Right cardiac atrium (tissue), 5 donors: Measurements from ENCODE around the gene HECTD3. TPM values are rescaled to one million over a fixed set of nuclear protein-coding genes. Genes with fewer than 3 reads are reported as not detected.

Experiments used
- ATAC-seq, 2 donors: fragments of 200-7000 bp; cut with Tn5 transposase; one replicate each; pipeline versions ENCODE4 v1.8.0 to v1.9.1; 2020; ENCODE audit warnings: moderate library complexity in 2 of 2, mild to moderate bottlenecking in 1 of 2
- DNase-seq, 3 donors: peaks; one replicate each; pipeline ENCODE4 v3.0.0-alpha.2; 2020
- H3K27ac ChIP-seq: one replicate; pipeline ENCODE4 v1.5.1; 2013; ENCODE audit warnings: mild to moderate bottlenecking, low read length, control low read depth, moderate library complexity
- H3K27me3 ChIP-seq: one replicate; pipeline ENCODE4 v1.6.1; 2013; ENCODE audit not compliant: control insufficient read depth, insufficient read depth
- H3K4me1 ChIP-seq: one replicate; pipeline ENCODE4 v1.6.1; 2013; ENCODE audit warnings: low read length; ENCODE audit not compliant: control insufficient read depth, insufficient read depth
- H3K4me3 ChIP-seq: one replicate; pipeline ENCODE4 v1.5.1; 2013; ENCODE audit warnings: low read length, control low read depth
- H3K9me3 ChIP-seq: one replicate; pipeline ENCODE4 v1.6.1; 2013; ENCODE audit warnings: low read length; ENCODE audit not compliant: control insufficient read depth
- WGBS: extraction: QIAGEN DNeasy Blood & Tissue Kit; methylation state at CpG from one replicate; pipeline ENCODE4 v1.1.7; 2013; 5-methylcytosine and 5-hydroxymethylcytosine counted together
- intact Hi-C, 4 donors: fragments of 100-400 bp; cut with DNase I; formaldehyde crosslinking; loops; one replicate each; pipeline versions ENCODE4 v1.11.0 to v1.14.0; 2022 to 2023
- long read RNA-seq, 4 donors: library from polyadenylated mRNA; unstranded; transcript quantifications; one replicate each; pipeline ENCODE4 v2.0.0, GENCODE V29; 2020 to 2021
- polyA plus RNA-seq: library from polyadenylated mRNA; stranded (reverse); fragments of 200-250 nt; gene quantifications from one replicate; pipeline ENCODE4 v1.2.3, GENCODE V29; 2013
- total RNA-seq, 4 donors: library from RNA; stranded (reverse); fragmentation: NEBNext Ultra II Directional; extraction: Animal tissue kit (Norgen Biotek cat#: 25700); gene quantifications; one replicate each; pipeline ENCODE4 v1.2.1, GENCODE V29; 2021
- donor health status: healthy with polysubstance abuse.
- donor health status: DM: no; HTN: yes; CAD: no.
- donor health status: DM: no; HTN: no; CAD: no.
- donor health status: DM: no; HTN: yes; CAD: no; lungs with severe emphysema.
- donor health status: DM: yes; HTN: yes; CAD: no.

The HECTD3 gene
- total RNA-seq (10 to 100 TPM; 16.5 to 22.3 (median 19.4) TPM), polyA plus RNA-seq (18.5 TPM)
- long read RNA-seq, donor 1, transcript HECTD3-202 (21 exons, 3,610 nt) = major isoform, 21 of 33 reads
- long read RNA-seq, donor 1, partial matches to known transcripts = 9 of 33 reads
- long read RNA-seq, donor 1, other reads (novel, unspliced or antisense) = 2 of 33 reads
- long read RNA-seq, donor 2, transcript HECTD3-202 (21 exons, 3,610 nt) = major isoform, 25 of 38 reads
- long read RNA-seq, donor 2, partial matches to known transcripts = 9 of 38 reads
- long read RNA-seq, donor 2, other reads (novel, unspliced or antisense) = 4 of 38 reads
- long read RNA-seq, donor 3, transcript HECTD3-202 (21 exons, 3,610 nt) = major isoform, 23 of 40 reads
- long read RNA-seq, donor 3, partial matches to known transcripts = 6 of 40 reads
- long read RNA-seq, donor 3, other reads (novel, unspliced or antisense) = 10 of 40 reads
- long read RNA-seq, donor 4, transcript HECTD3-202 (21 exons, 3,610 nt) = major isoform, 17 of 31 reads
- long read RNA-seq, donor 4, partial matches to known transcripts = 9 of 31 reads
- long read RNA-seq, donor 4, other reads (novel, unspliced or antisense) = 5 of 31 reads

- under 1% methylated on average over 62 of the region's 62 CpGs for WGBS
- Histone ChIP-seq H3K4me3 (peak within 1 kb of the TSS; percentile 78), H3K9me3 (no peaks in the 10 kb centered on the region), H3K27me3 (no peaks in the 10 kb centered on the region), H3K27ac (peak within 1 kb of the TSS; percentile 91), H3K4me1 (peaks cover 9% of the 10 kb centered on the region)
- peak; percentile 86 to 94 (median 92) for DNase-seq
- intact Hi-C loops = loop anchor here in 3 of 4 donors (5.0 kb wide), 2 partner anchors 291 to 481 kb away; partner anchors contain the start of gene TESK2 (in 2 of the 3)
- ATAC-seq = peak; percentile 91 to 92
Measured at GRCh38 chr1:45010855-45011811, at the start of gene HECTD3. Gene HECTD3 (minus strand): TSS chr1:45011324. CDS start chr1:45011257, 67 bp downstream.

GRCh38 chr1:45059829-45060228 lies 48.7 kb upstream of the HECTD3 start:
- ATAC-seq (no peak), DNase-seq (no peak)
- H3K27me3 ChIP-seq = no peaks in the 10 kb centered on the region
- H3K9me3 ChIP-seq = no peaks in the 10 kb centered on the region
- no peaks in the 10 kb centered on the region for H3K4me1 ChIP-seq
- H3K27ac ChIP-seq = no peak overlapping the region
- intact Hi-C loops = no loop called here
- no peak overlapping the region for H3K4me3 ChIP-seq
- 89% methylated on average over 2 of the region's 2 CpGs for WGBS

GRCh38 chr1:45057542-45057941 lies 46.4 kb upstream of the HECTD3 start:
- H3K27me3 ChIP-seq = no peaks in the 10 kb centered on the region
- no peaks in the 10 kb centered on the region for H3K9me3 ChIP-seq
- H3K4me1 ChIP-seq = no peaks in the 10 kb centered on the region
- WGBS = 55% methylated on average over 1 of the region's 1 CpG
- ATAC-seq (no peak), DNase-seq (no peak)
- H3K27ac ChIP-seq = no peak overlapping the region
- intact Hi-C loops = no loop called here
- no peak overlapping the region for H3K4me3 ChIP-seq

GRCh38 chr1:45051005-45051772 lies 40.1 kb upstream of the HECTD3 start:
- H3K4me3 ChIP-seq = no peak overlapping the region
- 59% methylated on average over 2 of the region's 2 CpGs for WGBS

GRCh38 chr1:45047032-45047431 lies 35.9 kb upstream of the HECTD3 start:
- intact Hi-C loops = no loop called here
- ATAC-seq = no peak

More at GRCh38 chr1:45051005-45051772, 40.1 kb upstream of the HECTD3 start:
- Histone ChIP-seq H3K4me1 (no peaks in the 10 kb centered on the region), H3K27ac (no peak overlapping the region), H3K9me3 (no peaks in the 10 kb centered on the region), H3K27me3 (no peaks in the 10 kb centered on the region)
- DNase-seq (no peak), ATAC-seq (no peak)
- intact Hi-C loops = no loop called here

GRCh38 chr1:45044916-45045315 lies 33.8 kb upstream of the HECTD3 start:
- 94% methylated on average over 1 of the region's 1 CpG for WGBS
- H3K27me3 ChIP-seq = no peaks in the 10 kb centered on the region

More at GRCh38 chr1:45047032-45047431, 35.9 kb upstream of the HECTD3 start:
- WGBS = 94% methylated on average over 5 of the region's 5 CpGs
- H3K27me3 ChIP-seq = no peaks in the 10 kb centered on the region
- no peak overlapping the region for H3K4me3 ChIP-seq
- no peaks in the 10 kb centered on the region for H3K4me1 ChIP-seq
- no peaks in the 10 kb centered on the region for H3K9me3 ChIP-seq
- DNase-seq = no peak
- no peak overlapping the region for H3K27ac ChIP-seq

GRCh38 chr1:45043094-45043493 lies 32.0 kb upstream of the HECTD3 start:
- no peaks in the 10 kb centered on the region for H3K27me3 ChIP-seq
- no peaks in the 10 kb centered on the region for H3K9me3 ChIP-seq
- WGBS = 82% methylated on average over 5 of the region's 5 CpGs
- no peak for ATAC-seq
- no peak for DNase-seq
- no peak overlapping the region for H3K27ac ChIP-seq
- H3K4me1 ChIP-seq = no peaks in the 10 kb centered on the region
- no peak overlapping the region for H3K4me3 ChIP-seq
- intact Hi-C loops = no loop called here

More at GRCh38 chr1:45044916-45045315, 33.8 kb upstream of the HECTD3 start:
- DNase-seq (no peak), ATAC-seq (no peak)
- H3K4me3 ChIP-seq = no peak overlapping the region
- no peaks in the 10 kb centered on the region for H3K4me1 ChIP-seq
- no peaks in the 10 kb centered on the region for H3K9me3 ChIP-seq
- intact Hi-C loops = no loop called here
- no peak overlapping the region for H3K27ac ChIP-seq

DNA sequence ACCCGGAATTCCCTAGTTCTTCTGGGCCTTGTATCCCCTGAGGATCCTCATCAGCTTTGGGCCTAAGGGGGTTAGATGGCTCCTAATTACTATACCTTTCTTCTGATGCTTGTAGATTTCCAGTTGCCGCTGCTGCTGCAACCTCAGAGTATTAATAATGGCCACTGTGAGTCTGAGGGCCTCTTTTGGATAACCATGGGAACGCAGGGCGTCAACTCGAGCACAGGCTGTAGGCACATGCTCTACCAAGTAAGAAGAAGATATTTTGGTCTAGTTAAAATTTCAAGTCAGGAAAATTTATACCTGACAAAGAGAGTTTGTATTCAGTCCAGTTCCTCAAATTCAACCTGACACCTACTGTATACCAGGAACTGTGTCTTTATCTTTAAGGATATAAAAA lies 29.2 kb upstream of the HECTD3 start:
- 94% methylated on average over 5 of the region's 5 CpGs for WGBS
- H3K4me3 ChIP-seq = no peak overlapping the region
- ATAC-seq (no peak), DNase-seq (no peak)
- no peak overlapping the region for H3K27ac ChIP-seq
- H3K4me1 ChIP-seq = no peaks in the 10 kb centered on the region
- H3K27me3 ChIP-seq = no peaks in the 10 kb centered on the region
- H3K9me3 ChIP-seq = no peaks in the 10 kb centered on the region
- intact Hi-C loops = no loop called here

DNA sequence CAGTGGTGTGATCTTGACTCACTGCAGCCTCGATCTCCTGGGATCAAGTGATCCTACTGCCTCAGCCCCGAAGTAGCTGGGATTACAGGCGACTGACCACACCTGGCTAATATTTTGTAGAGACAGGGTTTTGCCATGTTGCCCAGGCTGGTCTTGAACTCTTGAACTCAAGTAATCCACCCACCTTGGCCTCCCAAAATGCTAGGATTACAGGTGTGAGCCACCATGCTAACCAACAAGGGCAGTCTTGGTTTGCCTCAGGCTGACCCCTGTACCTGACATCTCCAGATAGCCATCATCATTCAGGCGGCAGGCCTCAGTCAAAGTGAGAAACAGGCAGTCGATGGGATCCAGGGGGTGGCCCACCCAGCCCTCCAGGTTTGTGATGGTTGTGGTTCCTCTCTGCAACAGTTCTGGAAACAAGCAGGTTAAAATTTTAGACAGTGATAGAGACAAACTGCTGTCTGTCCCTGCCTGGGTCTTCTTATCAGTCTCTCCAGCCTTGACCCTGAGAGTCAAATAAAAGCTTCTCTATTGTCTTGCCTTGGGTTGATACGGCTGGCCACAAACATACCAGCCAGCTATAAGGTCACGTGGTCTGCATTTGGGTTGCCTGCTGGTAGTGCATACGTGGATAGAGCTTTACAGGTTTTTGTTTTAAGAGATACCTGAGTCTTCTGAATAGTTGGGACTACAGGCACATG lies 27.7 kb upstream of the HECTD3 start:
- ATAC-seq (no peak), DNase-seq (no peak)
- Histone ChIP-seq H3K4me3 (no peak overlapping the region), H3K27ac (no peak overlapping the region), H3K9me3 (no peaks in the 10 kb centered on the region), H3K4me1 (no peaks in the 10 kb centered on the region), H3K27me3 (no peaks in the 10 kb centered on the region)
- WGBS = 84% methylated on average over 8 of the region's 8 CpGs
- intact Hi-C loops = no loop called here

- DNase-seq (no peak), ATAC-seq (no peak)
- intact Hi-C loops = no loop called here
- Histone ChIP-seq H3K27me3 (no peaks in the 10 kb centered on the region), H3K27ac (no peak overlapping the region), H3K9me3 (no peaks in the 10 kb centered on the region), H3K4me3 (no peak overlapping the region), H3K4me1 (no peaks in the 10 kb centered on the region)
- 93% methylated on average over 2 of the region's 2 CpGs for WGBS
Measured at GRCh38 chr1:45038240-45038639, 27.1 kb upstream of the HECTD3 start.
